Keratinocyte (primary cell): ENCODE measurements around the gene TMED6.

Experiments used
- EZH2 ChIP-seq: IDR thresholded peaks from one replicate; pipeline ENCODE4 v1.6.1; 2012; ENCODE audit warnings: inconsistent platforms, mild to moderate bottlenecking, low read length, moderate library complexity
- TF ChIP-seq, protein P1 (sequence below), 3 experiments: IDR thresholded peaks in 1 of 3; conservative IDR thresholded peaks in 1 of 3; optimal IDR thresholded peaks in 1 of 3; 2 replicates in 2 of 3; 3 replicates in 1 of 3; pipeline versions ENCODE3 to v1.5.1; 2011; ENCODE audit warnings: low read length in 3 of 3, mild to moderate bottlenecking in 3 of 3, moderate library complexity in 2 of 3, control low read depth in 1 of 3, inconsistent platforms in 1 of 3; ENCODE audit not compliant: insufficient read depth in 2 of 3; ENCODE audit errors: extremely low read depth in 1 of 3

DNA sequence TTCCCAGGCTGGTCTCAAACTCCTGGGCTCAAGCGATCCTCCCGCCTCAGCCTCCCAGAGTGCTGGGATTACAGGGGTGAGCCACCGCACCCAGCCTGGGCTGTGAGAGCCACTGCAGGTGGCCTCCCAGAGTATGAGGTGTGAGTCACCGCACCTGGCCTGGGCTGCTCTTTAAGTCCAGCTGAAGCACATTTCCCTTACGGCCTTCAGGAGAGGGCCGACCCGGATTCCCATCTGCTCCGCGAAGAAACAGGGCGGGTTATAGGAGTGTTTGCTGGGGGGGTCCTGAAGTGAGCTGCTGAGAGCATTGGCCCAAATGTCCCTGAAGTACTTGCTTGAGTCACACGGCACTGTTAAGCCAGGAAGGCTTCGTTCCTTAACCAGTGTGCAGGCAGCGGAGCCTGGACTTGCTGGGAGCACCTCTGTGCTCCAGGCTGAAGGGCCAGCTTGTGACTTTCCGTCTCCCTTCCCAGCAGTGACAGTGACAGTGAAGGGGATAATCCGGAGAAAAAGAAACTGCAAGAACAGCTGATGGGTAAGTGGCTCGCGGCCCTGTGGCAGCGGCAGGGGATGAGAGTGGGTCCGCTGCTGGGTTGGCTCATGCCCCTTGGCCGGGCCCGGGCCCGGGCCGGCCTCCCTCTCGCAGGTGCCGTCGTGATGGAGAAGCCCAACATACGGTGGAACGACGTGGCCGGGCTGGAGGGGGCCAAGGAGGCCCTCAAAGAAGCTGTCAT, 33.2 kb downstream of the TMED6 start:
- TF ChIP-seq, protein P1, sequence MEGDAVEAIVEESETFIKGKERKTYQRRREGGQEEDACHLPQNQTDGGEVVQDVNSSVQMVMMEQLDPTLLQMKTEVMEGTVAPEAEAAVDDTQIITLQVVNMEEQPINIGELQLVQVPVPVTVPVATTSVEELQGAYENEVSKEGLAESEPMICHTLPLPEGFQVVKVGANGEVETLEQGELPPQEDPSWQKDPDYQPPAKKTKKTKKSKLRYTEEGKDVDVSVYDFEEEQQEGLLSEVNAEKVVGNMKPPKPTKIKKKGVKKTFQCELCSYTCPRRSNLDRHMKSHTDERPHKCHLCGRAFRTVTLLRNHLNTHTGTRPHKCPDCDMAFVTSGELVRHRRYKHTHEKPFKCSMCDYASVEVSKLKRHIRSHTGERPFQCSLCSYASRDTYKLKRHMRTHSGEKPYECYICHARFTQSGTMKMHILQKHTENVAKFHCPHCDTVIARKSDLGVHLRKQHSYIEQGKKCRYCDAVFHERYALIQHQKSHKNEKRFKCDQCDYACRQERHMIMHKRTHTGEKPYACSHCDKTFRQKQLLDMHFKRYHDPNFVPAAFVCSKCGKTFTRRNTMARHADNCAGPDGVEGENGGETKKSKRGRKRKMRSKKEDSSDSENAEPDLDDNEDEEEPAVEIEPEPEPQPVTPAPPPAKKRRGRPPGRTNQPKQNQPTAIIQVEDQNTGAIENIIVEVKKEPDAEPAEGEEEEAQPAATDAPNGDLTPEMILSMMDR (optimal IDR thresholded peaks at IDR 0.05 in 1 of 3, IDR thresholded peaks at IDR 0.05 in 1 of 3, conservative IDR thresholded peaks at IDR 0.05 in 1 of 3; ENCODE audit: extremely low read depth in 1 of 3, insufficient read depth in 2 of 3, low read length in 3 of 3): no peak
- no peak for TF ChIP-seq EZH2
